ENCODE measurements around the gene KIF1B. TPM values are rescaled to one million over a fixed set of nuclear protein-coding genes. Genes with fewer than 3 reads are reported as not detected.
"Not testable (repeated sequence)": the region's sequence is repeated elsewhere in the genome, so short reads cannot be mapped to it uniquely, and the experiment has no call there.

KIF1B gene
- polyA plus RNA-seq, 1 of the 3 experiments (the other 2 are of a cell fraction): 6.8 TPM

- Histone ChIP-seq H3K4me3 (ENCODE audit: low read depth in 2 of 2, low read length in 1 of 2) (no peak overlapping the region), H3K27ac (ENCODE audit: low read depth in 2 of 2, low read length in 1 of 2) (no peak overlapping the region), H2AFZ (ENCODE audit: low read depth) (no peak overlapping the region), H3K4me2 (no peak overlapping the region), H3K36me3 (replicated peaks in 1 of 2; ENCODE audit: control insufficient read depth in 1 of 2, insufficient read depth in 2 of 2, low read length in 1 of 2) (peaks cover 0 to 3% of the 10 kb centered on the region in 2 experiments), H3K79me2 (ENCODE audit: insufficient read depth) (peaks cover 96% of the 10 kb centered on the region), H3K9me3 (no peaks in the 10 kb centered on the region), H3F3A (replicated peaks; ENCODE audit: insufficient read depth) (peaks cover 27% of the 10 kb centered on the region), H3K27me3 (ENCODE audit: insufficient read depth) (no peaks in the 10 kb centered on the region), H3K9me2 (no peaks in the 10 kb centered on the region), H3K9ac (no peak overlapping the region), H3K4me1 (ENCODE audit: control insufficient read depth in 1 of 2, insufficient read depth in 2 of 2, low read depth in 1 of 2, low read length in 1 of 2) (peaks cover 0 to 10% of the 10 kb centered on the region in 2 experiments; a peak in 1 of 4 replicates), H4K20me1 (ENCODE audit: insufficient read depth) (peaks cover 51% of the 10 kb centered on the region)
- ChIA-PET CTCF (interaction anchor here (2.0 to 3.1 kb wide), 2 partner anchors 41 kb away, joined by 9 read pairs; partner anchors contain the start of gene KIF1B), POLR2A (no interaction called here)
- TF ChIP-seq MXI1 (IDR thresholded peaks at IDR 0.05; ENCODE audit: low read depth, low read length) (no peak), EP300 (IDR thresholded peaks at IDR 0.05; ENCODE audit: borderline replicate concordance in 1 of 2, low read depth in 1 of 2, low read length in 1 of 2) (no peak), TCF12 (IDR thresholded peaks at IDR 0.05) (no peak), RFX5 (IDR thresholded peaks at IDR 0.05; ENCODE audit: low read length) (no peak), NFIC (IDR thresholded peaks at IDR 0.05; ENCODE audit: borderline replicate concordance) (no peak), POLR2AphosphoS5 (IDR thresholded peaks at IDR 0.05; ENCODE audit: low read depth, low read length) (no peak), ZBTB33 (IDR thresholded peaks at IDR 0.05; ENCODE audit: borderline replicate concordance, low read depth) (no peak), CHD2 (IDR thresholded peaks at IDR 0.05; ENCODE audit: low read length, partially characterized antibody) (no peak), MAX (IDR thresholded peaks at IDR 0.05; ENCODE audit: low read depth) (no peak), FOXM1 (IDR thresholded peaks at IDR 0.05; ENCODE audit: low read depth) (no peak), RXRA (IDR thresholded peaks at IDR 0.05; ENCODE audit: borderline replicate concordance, low read depth) (no peak)
- TF ChIP-seq, protein P1, sequence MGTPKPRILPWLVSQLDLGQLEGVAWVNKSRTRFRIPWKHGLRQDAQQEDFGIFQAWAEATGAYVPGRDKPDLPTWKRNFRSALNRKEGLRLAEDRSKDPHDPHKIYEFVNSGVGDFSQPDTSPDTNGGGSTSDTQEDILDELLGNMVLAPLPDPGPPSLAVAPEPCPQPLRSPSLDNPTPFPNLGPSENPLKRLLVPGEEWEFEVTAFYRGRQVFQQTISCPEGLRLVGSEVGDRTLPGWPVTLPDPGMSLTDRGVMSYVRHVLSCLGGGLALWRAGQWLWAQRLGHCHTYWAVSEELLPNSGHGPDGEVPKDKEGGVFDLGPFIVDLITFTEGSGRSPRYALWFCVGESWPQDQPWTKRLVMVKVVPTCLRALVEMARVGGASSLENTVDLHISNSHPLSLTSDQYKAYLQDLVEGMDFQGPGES (IDR thresholded peaks at IDR 0.05; ENCODE audit: low read depth, low read length): no peak
- TF ChIP-seq, protein P2, sequence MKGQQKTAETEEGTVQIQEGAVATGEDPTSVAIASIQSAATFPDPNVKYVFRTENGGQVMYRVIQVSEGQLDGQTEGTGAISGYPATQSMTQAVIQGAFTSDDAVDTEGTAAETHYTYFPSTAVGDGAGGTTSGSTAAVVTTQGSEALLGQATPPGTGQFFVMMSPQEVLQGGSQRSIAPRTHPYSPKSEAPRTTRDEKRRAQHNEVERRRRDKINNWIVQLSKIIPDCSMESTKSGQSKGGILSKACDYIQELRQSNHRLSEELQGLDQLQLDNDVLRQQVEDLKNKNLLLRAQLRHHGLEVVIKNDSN (IDR thresholded peaks at IDR 0.05; ENCODE audit: borderline replicate concordance, low read depth): no peak
- 95% methylated on average over 7 of the region's 7 CpGs for WGBS (ENCODE audit: low lambda C conversion rate)
- no peak for DNase-seq
These were observed 40.3 kb downstream of the KIF1B start for GRCh38 chr1:10250663-10251062.

GRCh38 chr1:10251325-10252108 is 41.1 kb downstream of the KIF1B start:
- not testable (repeated sequence) for DNase-seq; H3K9ac ChIP-seq; H3K4me2 ChIP-seq; H3K9me2 ChIP-seq; H3K36me3 ChIP-seq (replicated peaks in 1 of 2; ENCODE audit: control insufficient read depth in 1 of 2, insufficient read depth in 2 of 2, low read length in 1 of 2); H2AFZ ChIP-seq (ENCODE audit: low read depth); H3K27me3 ChIP-seq (ENCODE audit: insufficient read depth); H3K4me3 ChIP-seq (ENCODE audit: low read depth in 2 of 2, low read length in 1 of 2); H3K9me3 ChIP-seq
- peaks cover 54% of the 10 kb centered on the region for H4K20me1 ChIP-seq (ENCODE audit: insufficient read depth)
- WGBS (ENCODE audit: low lambda C conversion rate): 87% methylated on average over 9 of the region's 9 CpGs
- ChIA-PET POLR2A (interaction anchor here (0.6 kb wide), 1 partner anchor 1406 kb away, joined by 3 read pairs; no protein-coding TSS in a partner anchor), CTCF (interaction anchor here (0.9 to 2.0 kb wide), 4 partner anchors 10 to 41 kb away, joined by 3 to 9 read pairs (median 3); partner anchors contain the start of gene KIF1B)
- H3K4me1 ChIP-seq (ENCODE audit: control insufficient read depth in 1 of 2, insufficient read depth in 2 of 2, low read depth in 1 of 2, low read length in 1 of 2): peaks cover 0 to 10% of the 10 kb centered on the region in 2 experiments; a peak in 1 of 4 replicates
- peaks cover 95% of the 10 kb centered on the region for H3K79me2 ChIP-seq (ENCODE audit: insufficient read depth)
- H3F3A ChIP-seq (replicated peaks; ENCODE audit: insufficient read depth): peaks cover 27% of the 10 kb centered on the region
- peak overlapping the region in 1 of 2 experiments; percentile 78; a peak in 1 of 4 replicates for H3K27ac ChIP-seq (ENCODE audit: low read depth in 2 of 2, low read length in 1 of 2)

Data from SK-N-SH (cell line).